ENCODE data around the gene FBF1.
"Not testable (repeated sequence)": the region's sequence is repeated elsewhere in the genome, so short reads cannot be mapped to it uniquely, and the experiment has no call there.

The FBF1 gene

GRCh38 chr17:75969044-75969443, 28.2 kb upstream of the FBF1 start:
- peaks cover 12% of the 10 kb centered on the region for H3K4me1 Mint-ChIP-seq
- H3K27me3 Mint-ChIP-seq = not testable (repeated sequence)

DNA sequence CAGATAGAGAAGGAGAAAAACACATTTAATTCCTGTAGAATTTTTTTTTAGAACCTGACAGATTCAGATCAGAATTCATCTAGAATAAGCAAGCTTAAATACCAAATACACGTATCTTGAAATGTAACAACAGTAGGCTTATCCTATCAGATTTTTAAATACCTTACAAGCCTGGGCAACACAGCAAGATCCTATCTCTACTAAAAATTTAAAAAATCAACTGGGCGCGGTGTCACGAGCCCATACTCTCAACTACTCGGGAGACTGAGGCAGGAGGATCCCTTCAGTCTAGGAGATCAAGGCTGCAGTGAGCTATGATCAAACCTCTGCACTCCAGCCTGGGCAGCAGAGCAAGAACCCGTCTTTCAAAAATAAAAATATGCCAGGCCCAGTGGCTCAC, 24.6 kb upstream of the FBF1 start:
- H3K36me3 Mint-ChIP-seq = peaks cover 24% of the 10 kb centered on the region
- no peaks in the 10 kb centered on the region for H3K27me3 Mint-ChIP-seq
- no peak for ATAC-seq
- no peak overlapping the region for H3K4me3 Mint-ChIP-seq
- H3K4me1 Mint-ChIP-seq = peaks cover 12% of the 10 kb centered on the region
- no peak overlapping the region for H3K27ac Mint-ChIP-seq
- no peaks in the 10 kb centered on the region for H3K9me3 Mint-ChIP-seq

More at GRCh38 chr17:75969044-75969443, 28.2 kb upstream of the FBF1 start:
- H3K4me3 Mint-ChIP-seq, H3K9me3 Mint-ChIP-seq, H3K27ac Mint-ChIP-seq, ATAC-seq: not testable (repeated sequence)
- H3K36me3 Mint-ChIP-seq = peaks cover 33% of the 10 kb centered on the region

GRCh38 chr17:75959839-75960511, 19.1 kb upstream of the FBF1 start:
- peaks cover 23% of the 10 kb centered on the region for H3K36me3 Mint-ChIP-seq
- H3K4me1 Mint-ChIP-seq = peaks cover 6% of the 10 kb centered on the region
- no peaks in the 10 kb centered on the region for H3K27me3 Mint-ChIP-seq
- ATAC-seq = no peak
- H3K9me3 Mint-ChIP-seq = no peaks in the 10 kb centered on the region
- no peak overlapping the region for H3K4me3 Mint-ChIP-seq
- no peak overlapping the region for H3K27ac Mint-ChIP-seq

DNA sequence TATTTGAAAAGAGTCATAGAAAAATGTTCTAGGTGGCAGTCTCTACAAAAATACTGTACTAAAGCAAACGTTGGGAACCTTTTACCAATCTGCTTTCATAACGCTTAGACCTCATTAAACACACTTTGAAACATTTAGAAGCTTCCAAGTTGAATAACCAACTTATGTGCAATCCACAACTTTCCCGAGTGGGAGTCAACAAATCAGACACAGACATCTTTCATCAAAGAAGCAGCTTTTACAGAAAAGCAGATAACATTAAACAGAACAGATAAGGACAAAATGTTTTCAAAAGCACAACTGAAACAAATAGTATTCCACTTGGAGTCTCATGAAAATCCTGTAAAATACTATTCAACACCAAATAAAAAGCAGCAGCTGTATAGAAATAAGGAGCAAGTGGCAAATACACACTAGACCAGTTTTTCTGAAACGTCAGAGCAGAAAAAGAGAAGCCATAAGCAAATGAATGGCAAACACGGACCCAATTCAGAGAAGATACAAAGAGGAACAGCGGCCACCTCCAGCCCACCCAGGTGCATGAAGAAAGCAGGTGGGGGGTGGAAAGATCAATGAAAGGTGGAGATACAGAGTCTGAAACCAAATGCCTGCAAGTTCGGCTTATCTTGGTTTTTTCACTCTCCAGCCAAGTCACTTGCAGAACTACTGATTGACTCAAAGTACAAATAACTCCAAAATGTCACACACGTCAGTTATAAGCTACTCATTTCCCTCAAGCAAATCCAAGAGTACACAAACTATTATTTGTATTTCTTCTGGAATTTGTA, 18.4 kb upstream of the FBF1 start:
- Mint-ChIP-seq H3K4me3 (no peak overlapping the region), H3K27ac (no peak overlapping the region), H3K36me3 (peaks cover 18% of the 10 kb centered on the region), H3K4me1 (peaks cover 6% of the 10 kb centered on the region), H3K27me3 (no peaks in the 10 kb centered on the region), H3K9me3 (no peaks in the 10 kb centered on the region)
- ATAC-seq = no peak

DNA sequence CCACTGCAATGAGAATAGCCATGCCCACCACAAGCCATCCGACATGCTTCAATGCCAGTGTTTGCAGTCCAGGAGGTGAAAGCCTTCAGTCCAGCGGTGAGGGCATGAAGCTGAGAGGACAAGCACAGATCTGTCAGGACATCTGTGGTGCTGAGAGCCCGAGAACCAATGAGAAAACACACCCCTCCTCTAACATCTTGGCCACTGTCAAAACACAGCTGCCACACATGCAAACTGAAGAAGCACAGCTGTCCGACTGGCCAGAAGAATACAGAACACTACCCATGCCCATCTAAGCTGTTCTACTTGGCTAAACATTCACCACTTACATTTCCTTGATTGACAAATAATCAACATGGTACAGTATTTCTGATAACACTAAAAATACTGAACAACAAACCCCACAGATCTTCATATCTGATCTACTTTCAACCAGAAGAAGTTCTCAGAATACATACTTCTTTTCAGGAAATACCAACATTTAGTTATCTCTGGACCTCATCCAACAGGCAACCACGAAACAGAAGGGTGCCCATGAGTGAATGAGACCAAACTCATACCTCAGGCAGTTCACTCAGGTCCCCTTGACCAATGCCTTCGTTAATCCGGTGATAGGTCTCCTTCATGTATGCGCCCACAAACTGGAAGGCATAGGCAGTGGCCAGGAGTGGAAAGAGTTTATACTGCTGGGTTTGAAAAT, 10.2 kb upstream of the FBF1 start:
- no peaks in the 10 kb centered on the region for H3K27me3 Mint-ChIP-seq
- H3K4me3 Mint-ChIP-seq = no peak overlapping the region
- no peak overlapping the region for H3K27ac Mint-ChIP-seq
- H3K4me1 Mint-ChIP-seq = no peaks in the 10 kb centered on the region
- peaks cover 22% of the 10 kb centered on the region for H3K36me3 Mint-ChIP-seq
- no peak for ATAC-seq
- H3K9me3 Mint-ChIP-seq = no peaks in the 10 kb centered on the region

DNA sequence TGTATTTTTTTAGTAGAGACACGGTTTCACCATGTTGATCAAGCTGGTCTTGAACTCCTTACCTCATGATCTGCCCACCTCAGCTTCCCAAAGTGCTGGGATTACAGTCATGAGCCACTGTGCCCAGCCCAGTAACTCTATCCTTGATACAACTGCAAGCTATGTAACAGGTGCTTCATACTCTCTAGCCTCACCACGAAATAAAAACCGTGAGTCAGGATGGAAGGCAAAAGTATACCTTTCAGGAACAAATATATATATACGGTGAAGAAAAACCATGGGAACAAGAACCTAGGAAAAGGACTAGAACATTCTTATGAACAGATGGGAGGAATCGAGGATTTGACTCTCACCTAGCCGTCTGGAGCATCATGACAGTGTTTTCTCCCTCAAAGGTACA, 9.6 kb upstream of the FBF1 start:
- Mint-ChIP-seq H3K27ac (no peak overlapping the region), H3K27me3 (no peaks in the 10 kb centered on the region), H3K36me3 (peaks cover 22% of the 10 kb centered on the region)

DNA sequence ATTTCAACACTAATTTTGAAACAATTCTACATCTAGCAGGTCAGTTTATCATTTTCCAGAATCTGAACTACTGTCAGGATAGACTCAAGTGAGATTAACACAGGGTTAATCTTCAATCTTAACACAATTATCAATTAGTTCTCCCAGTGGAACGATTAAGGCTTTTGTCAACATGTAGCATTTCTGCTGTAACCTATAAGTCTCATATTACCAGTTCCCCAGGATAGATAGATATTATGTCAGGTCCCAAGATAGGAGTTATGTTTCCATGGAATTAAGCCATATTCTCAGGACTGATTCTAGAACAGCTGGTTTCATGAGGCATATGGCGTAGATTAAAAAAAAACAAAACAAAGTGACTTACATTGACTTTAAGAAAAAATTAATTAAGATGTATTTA, 4.4 kb upstream of the FBF1 start:
- Mint-ChIP-seq H3K4me3 (no peak overlapping the region), H3K36me3 (peaks cover 11% of the 10 kb centered on the region), H3K9me3 (no peaks in the 10 kb centered on the region), H3K4me1 (peaks cover 14% of the 10 kb centered on the region), H3K27me3 (no peaks in the 10 kb centered on the region), H3K27ac (no peak overlapping the region)
- ATAC-seq = no peak

More for the DNA sequence above, 9.6 kb upstream of the FBF1 start:
- no peak for ATAC-seq
- Mint-ChIP-seq H3K4me3 (no peak overlapping the region), H3K9me3 (no peaks in the 10 kb centered on the region), H3K4me1 (no peaks in the 10 kb centered on the region)

DNA sequence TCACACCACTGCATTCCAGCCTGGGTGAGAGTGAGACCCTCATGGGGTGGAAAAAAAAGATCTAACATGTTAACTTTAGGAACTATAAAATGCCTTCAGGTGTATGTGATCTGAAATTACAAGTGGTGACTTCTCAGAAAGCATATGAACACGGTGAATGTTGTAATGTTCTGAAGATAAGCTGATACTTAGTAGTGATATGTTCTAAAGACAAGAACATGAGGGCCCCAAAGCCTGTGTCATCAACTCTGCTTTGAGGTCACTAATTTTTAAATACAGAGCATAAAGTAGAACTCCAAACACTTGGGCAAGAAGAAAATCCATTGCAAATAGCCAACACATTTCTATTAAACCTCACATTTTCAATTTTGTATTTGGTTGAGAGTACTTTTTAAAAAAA, 2.6 kb upstream of the FBF1 start:
- ATAC-seq = no peak
- no peaks in the 10 kb centered on the region for H3K9me3 Mint-ChIP-seq
- no peaks in the 10 kb centered on the region for H3K27me3 Mint-ChIP-seq
- H3K4me3 Mint-ChIP-seq = no peak overlapping the region
- H3K4me1 Mint-ChIP-seq = peaks cover 15% of the 10 kb centered on the region
- H3K27ac Mint-ChIP-seq = no peak overlapping the region
- no peaks in the 10 kb centered on the region for H3K36me3 Mint-ChIP-seq

- Mint-ChIP-seq H3K4me1 (peaks cover 15% of the 10 kb centered on the region), H3K9me3 (no peaks in the 10 kb centered on the region), H3K36me3 (no peaks in the 10 kb centered on the region), H3K27me3 (no peaks in the 10 kb centered on the region), H3K4me3 (no peak overlapping the region), H3K27ac (no peak overlapping the region)
- no peak for ATAC-seq
Measured at GRCh38 chr17:75942473-75942872, 1.6 kb upstream of the FBF1 start.

DNA sequence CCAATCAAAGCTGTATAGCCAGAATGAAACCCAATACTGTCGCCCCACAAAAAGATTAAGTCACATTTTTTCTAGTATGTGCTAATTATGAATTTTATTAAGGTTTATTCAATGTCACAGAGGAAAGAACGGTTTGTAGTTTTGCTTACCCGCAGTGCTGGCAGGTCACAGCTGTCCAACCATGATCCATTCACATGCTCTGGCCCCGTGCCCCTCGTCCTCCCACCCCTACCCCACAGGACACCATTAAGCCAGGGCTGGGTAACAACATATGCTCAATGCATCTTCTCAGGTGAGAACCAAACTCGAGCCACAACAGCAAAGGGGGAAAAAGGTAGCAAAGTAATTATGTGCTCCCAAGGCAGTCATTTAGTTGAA, 589 bp upstream of the FBF1 start:
- Mint-ChIP-seq H3K36me3 (no peaks in the 10 kb centered on the region), H3K27ac (no peak overlapping the region), H3K4me1 (peaks cover 15% of the 10 kb centered on the region), H3K4me3 (peak overlapping the region; percentile 81), H3K9me3 (no peaks in the 10 kb centered on the region), H3K27me3 (no peaks in the 10 kb centered on the region)
- ATAC-seq = no peak

DNA sequence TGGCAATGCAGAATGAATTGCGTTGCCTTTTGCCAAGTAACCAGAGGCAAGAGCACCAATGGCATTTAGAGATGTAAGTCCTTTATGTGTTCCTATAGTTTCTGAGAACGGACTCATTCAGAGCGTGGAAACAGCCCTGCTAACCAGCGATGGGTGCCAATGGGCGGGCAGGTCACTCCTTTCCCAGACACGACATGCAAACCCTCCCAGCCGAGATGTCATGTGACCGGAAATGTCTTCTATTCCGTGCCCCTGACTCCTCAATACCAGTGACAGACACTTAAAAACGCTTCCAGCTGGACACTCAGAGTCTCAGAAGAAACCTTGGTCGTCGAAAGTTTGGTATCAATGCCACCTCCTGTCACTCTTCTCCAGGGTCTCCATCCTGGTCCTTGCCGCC, 3.2 kb downstream of the FBF1 start:
- no peak for ATAC-seq
- no peaks in the 10 kb centered on the region for H3K36me3 Mint-ChIP-seq

GRCh38 chr17:75933808-75934207, 7.0 kb downstream of the FBF1 start:
- Mint-ChIP-seq H3K4me1 (no peaks in the 10 kb centered on the region), H3K27ac (no peak overlapping the region), H3K27me3 (no peaks in the 10 kb centered on the region), H3K4me3 (no peak overlapping the region), H3K36me3 (no peaks in the 10 kb centered on the region), H3K9me3 (no peaks in the 10 kb centered on the region)
- ATAC-seq = no peak

More for the DNA sequence above, 3.2 kb downstream of the FBF1 start:
- H3K4me1 Mint-ChIP-seq = peaks cover 15% of the 10 kb centered on the region
- H3K27me3 Mint-ChIP-seq = no peaks in the 10 kb centered on the region
- H3K9me3 Mint-ChIP-seq = no peaks in the 10 kb centered on the region
- no peak overlapping the region for H3K4me3 Mint-ChIP-seq
- no peak overlapping the region for H3K27ac Mint-ChIP-seq

DNA sequence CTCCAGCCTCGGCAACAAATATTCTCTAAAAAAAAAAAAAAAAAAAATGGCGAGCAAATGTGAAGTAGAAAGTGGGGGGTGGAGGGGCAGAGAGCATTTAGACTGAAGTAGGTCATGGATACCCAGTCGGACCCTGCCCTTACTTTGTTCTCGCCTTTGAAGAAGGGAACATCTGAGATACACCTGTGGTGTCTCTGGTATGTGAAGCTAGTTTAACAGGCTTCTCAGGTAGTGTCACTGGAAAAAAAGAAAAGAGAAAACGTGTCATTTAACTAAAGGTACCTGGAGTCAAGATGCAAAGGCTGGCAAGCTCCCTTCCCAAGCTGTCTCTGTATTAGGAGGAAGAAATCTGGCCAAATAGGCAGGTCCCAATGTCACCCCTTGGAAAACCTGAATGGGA, 8.0 kb downstream of the FBF1 start:
- H3K27me3 Mint-ChIP-seq = no peaks in the 10 kb centered on the region
- no peak overlapping the region for H3K27ac Mint-ChIP-seq
- no peaks in the 10 kb centered on the region for H3K9me3 Mint-ChIP-seq
- ATAC-seq = no peak
- no peaks in the 10 kb centered on the region for H3K4me1 Mint-ChIP-seq
- H3K4me3 Mint-ChIP-seq = no peak overlapping the region
- H3K36me3 Mint-ChIP-seq = no peaks in the 10 kb centered on the region

DNA sequence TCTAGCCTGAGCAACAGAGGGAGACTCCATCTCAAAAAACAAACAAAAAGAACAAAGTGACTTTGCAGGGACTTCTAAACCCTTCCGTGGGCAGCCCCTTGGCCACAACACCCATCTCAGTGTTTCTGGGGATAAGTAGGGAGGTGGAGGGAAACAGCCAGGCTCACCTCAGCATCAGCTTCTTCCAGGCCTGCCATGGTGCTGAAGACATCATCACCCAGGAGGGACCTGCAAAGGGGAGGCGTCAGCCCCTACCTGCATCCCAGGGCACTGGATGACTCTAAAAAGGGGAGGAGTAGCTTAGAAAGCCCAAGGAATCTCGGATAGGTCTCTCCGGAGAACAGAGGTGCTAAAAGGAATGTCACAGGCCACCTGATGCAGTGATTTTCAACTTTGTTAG, 9.8 kb downstream of the FBF1 start:
- no peak overlapping the region for H3K4me3 Mint-ChIP-seq
- peaks cover 5% of the 10 kb centered on the region for H3K36me3 Mint-ChIP-seq
- ATAC-seq = no peak
- H3K27me3 Mint-ChIP-seq = no peaks in the 10 kb centered on the region
- no peaks in the 10 kb centered on the region for H3K4me1 Mint-ChIP-seq
- no peaks in the 10 kb centered on the region for H3K9me3 Mint-ChIP-seq
- H3K27ac Mint-ChIP-seq = no peak overlapping the region

DNA sequence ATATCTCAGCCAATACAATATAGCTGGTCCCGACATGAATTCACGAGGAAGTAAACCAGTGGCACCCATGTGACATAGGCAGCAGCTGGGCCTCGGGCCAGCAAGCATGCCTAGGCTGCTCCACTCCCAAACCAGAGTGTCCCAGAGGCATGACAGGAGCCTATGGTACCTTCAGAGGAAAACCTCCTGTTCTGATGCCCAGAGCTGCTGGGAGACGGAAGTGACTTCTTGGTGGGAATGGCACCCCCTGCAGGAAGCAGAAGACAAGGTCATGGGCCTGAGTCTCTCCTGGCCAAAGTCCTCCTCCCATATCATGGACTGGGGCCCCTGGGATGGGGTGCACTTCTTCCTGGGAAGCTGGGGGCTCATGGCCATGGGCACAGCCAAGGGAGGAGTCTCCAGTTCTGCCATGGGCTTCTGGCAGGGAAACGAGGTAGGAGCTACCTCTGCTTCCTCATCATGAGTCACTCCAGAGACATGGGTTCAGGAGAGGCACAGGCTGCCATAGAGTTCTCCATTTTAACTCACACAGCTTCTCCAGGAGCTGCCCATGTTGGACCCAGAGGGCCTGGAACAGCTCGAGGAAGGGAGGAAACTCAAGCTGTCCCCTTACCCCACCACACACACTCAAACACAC, 13.4 kb downstream of the FBF1 start:
- H3K9me3 Mint-ChIP-seq = no peaks in the 10 kb centered on the region
- no peak overlapping the region for H3K27ac Mint-ChIP-seq
- no peaks in the 10 kb centered on the region for H3K27me3 Mint-ChIP-seq
- H3K4me3 Mint-ChIP-seq = no peak overlapping the region
- ATAC-seq = no peak
- H3K36me3 Mint-ChIP-seq = peaks cover 9% of the 10 kb centered on the region
- H3K4me1 Mint-ChIP-seq = no peaks in the 10 kb centered on the region

Measured in stimulated activated memory B cell treated with anti-CD40 and anti-IgM and Interleukin-4, amounts not matched to agents 10 μg/mL and 1 μg/mL and 100 μg/mL, for 72 hours (primary cell).